SK-N-SH (cell line): ENCODE results near the gene ARHGEF25. TPM values are rescaled to one million over a fixed set of nuclear protein-coding genes. Genes with fewer than 3 reads are reported as not detected.

Experiments used
- CTCF ChIA-PET: fragments of 300-600, 350-600 bp; formaldehyde crosslinking; extraction: SDS; loops from one replicate; lab custom pipeline; 2021; lab: Yijun Ruan, JAX
- POLR2A ChIA-PET: fragments of 350-600 bp; sonication (Branson Sonifier 250); formaldehyde crosslinking; extraction: SDS; loops from one replicate; lab custom pipeline; 2020; ENCODE audit warnings: antibody characterized with exemption, inconsistent platforms; lab: Yijun Ruan, JAX
- DNase-seq: peaks from one replicate; pipeline ENCODE4 v3.0.0; 2012
- H2AFZ ChIP-seq: fragments of 200-600 bp; sonication (generic); 2 replicates; pipeline ENCODE4 v1.8.1; 2016; ENCODE audit warnings: antibody characterized with exemption, mild to moderate bottlenecking, low read depth
- H3F3A ChIP-seq: fragments of 200-600 bp; sonication (generic); replicated peaks from 2 replicates; pipeline ENCODE3; 2016; ENCODE audit warnings: antibody characterized with exemption, mild to moderate bottlenecking; ENCODE audit not compliant: insufficient read depth
- H3K27ac ChIP-seq, 2 experiments: fragments of 200-500 bp in 1 of 2; fragments of 200-600 bp in 1 of 2; sonication (Bioruptor generic) in 1 of 2; sonication (generic), shearing (Covaris generic) in 1 of 2; 2 replicates each; pipeline versions ENCODE4 v1.5.1 to v1.6.1; 2014 to 2016; ENCODE audit warnings: low read depth in 2 of 2, inconsistent platforms in 1 of 2, low read length in 1 of 2, mild to moderate bottlenecking in 1 of 2, mixed read lengths in 1 of 2
- H3K27me3 ChIP-seq: fragments of 200-600 bp; sonication (generic), shearing (Covaris generic); 2 replicates; pipeline ENCODE4 v1.6.1; 2016; ENCODE audit warnings: mixed run types; ENCODE audit not compliant: insufficient read depth
- H3K36me3 ChIP-seq, 2 experiments: fragments of 200-500 bp in 1 of 2; fragments of 200-600 bp in 1 of 2; sonication (Bioruptor generic) in 1 of 2; sonication (generic) in 1 of 2; replicated peaks in 1 of 2; 2 replicates each; pipeline versions ENCODE3 to v1.5.1; 2014 to 2016; ENCODE audit warnings: low read length in 1 of 2, mild to moderate bottlenecking in 1 of 2; ENCODE audit not compliant: insufficient read depth in 2 of 2, control insufficient read depth in 1 of 2
- H3K4me1 ChIP-seq, 2 experiments: fragments of 200-500 bp in 1 of 2; fragments of 200-600 bp in 1 of 2; sonication (Bioruptor generic) in 1 of 2; sonication (generic), shearing (Covaris generic) in 1 of 2; 2 replicates each; pipeline versions ENCODE4 v1.5.1 to v1.6.1; 2014 to 2016; ENCODE audit warnings: low read depth in 1 of 2, low read length in 1 of 2, mixed run types in 1 of 2; ENCODE audit not compliant: insufficient read depth in 2 of 2, control insufficient read depth in 1 of 2
- H3K4me2 ChIP-seq: fragments of 200-600 bp; sonication (generic), shearing (Covaris generic); 2 replicates; pipeline ENCODE4 v1.6.1; 2017; ENCODE audit warnings: mixed run types
- H3K4me3 ChIP-seq, 2 experiments: fragments of 200-500 bp in 1 of 2; fragments of 200-600 bp in 1 of 2; sonication (Bioruptor generic) in 1 of 2; sonication (generic), shearing (Covaris generic) in 1 of 2; 2 replicates each; pipeline versions ENCODE4 v1.5.1 to v1.8.1; 2014 to 2016; ENCODE audit warnings: low read depth in 2 of 2, inconsistent platforms in 1 of 2, low read length in 1 of 2, mild to moderate bottlenecking in 1 of 2, mixed read lengths in 1 of 2, moderate library complexity in 1 of 2
- H3K79me2 ChIP-seq: fragments of 200-600 bp; sonication (generic); 2 replicates; pipeline ENCODE4 v1.8.1; 2017; ENCODE audit warnings: mild to moderate bottlenecking; ENCODE audit not compliant: insufficient read depth
- H3K9ac ChIP-seq: fragments of 200-600 bp; sonication (generic); 2 replicates; pipeline ENCODE4 v1.6.1; 2017; ENCODE audit warnings: mixed run types
- H3K9me2 ChIP-seq: fragments of 200-600 bp; sonication (generic); 2 replicates; pipeline ENCODE4 v1.6.1; 2017; ENCODE audit warnings: mixed run types
- H3K9me3 ChIP-seq: fragments of 200-600 bp; sonication (generic); 2 replicates; pipeline ENCODE4 v1.6.1; 2017; ENCODE audit warnings: mixed run types, mild to moderate bottlenecking, moderate library complexity
- H4K20me1 ChIP-seq: fragments of 200-600 bp; sonication (generic); 2 replicates; pipeline ENCODE4 v1.6.1; 2017; ENCODE audit warnings: mild to moderate bottlenecking, mixed run types; ENCODE audit not compliant: insufficient read depth
- CHD2 ChIP-seq: fragments of 150-350 bp; IDR thresholded peaks from 2 replicates; pipeline ENCODE4 v1.6.1; 2018; ENCODE audit warnings: low read length; ENCODE audit not compliant: partially characterized antibody
- FOSL2 ChIP-seq: IDR thresholded peaks from 2 replicates; pipeline ENCODE4 v1.4.0; 2012; ENCODE audit warnings: low read depth, mild to moderate bottlenecking, moderate library complexity, borderline replicate concordance
- FOXJ3 ChIP-seq: sonication (generic); formaldehyde crosslinking; IDR thresholded peaks from 2 replicates; pipeline ENCODE4 v1.5.1; 2020; ENCODE audit warnings: mild to moderate bottlenecking, missing genetic modification reagents
- GABPA ChIP-seq: IDR thresholded peaks from 2 replicates; pipeline ENCODE4 v1.4.0; 2012; ENCODE audit warnings: low read depth, mild to moderate bottlenecking
- JUND ChIP-seq: IDR thresholded peaks from 2 replicates; pipeline ENCODE4 v1.4.0; 2012
- MEF2A ChIP-seq: IDR thresholded peaks from 2 replicates; pipeline ENCODE4 v1.4.0; 2012; ENCODE audit warnings: low read depth, borderline replicate concordance
- SIN3A ChIP-seq: IDR thresholded peaks from 2 replicates; pipeline ENCODE4 v1.6.1; 2012; ENCODE audit warnings: low read depth, mild to moderate bottlenecking, low read length, moderate library complexity, borderline replicate concordance
- SMC3 ChIP-seq: IDR thresholded peaks from 2 replicates; pipeline ENCODE4 v1.6.1; 2012; ENCODE audit warnings: low read depth, low read length, improper control_type of control experiment
- TAF1 ChIP-seq: IDR thresholded peaks from 2 replicates; pipeline ENCODE4 v1.6.1; 2012; ENCODE audit warnings: low read depth, mild to moderate bottlenecking, low read length, moderate library complexity, borderline replicate concordance
- TCF12 ChIP-seq: IDR thresholded peaks from 2 replicates; pipeline ENCODE4 v1.4.0; 2012
- TEAD4 ChIP-seq: IDR thresholded peaks from 2 replicates; pipeline ENCODE4 v1.4.0; 2012; ENCODE audit warnings: mild to moderate bottlenecking, borderline replicate concordance; ENCODE audit not compliant: insufficient read depth
- WGBS: methylation state at CpG from one replicate; pipeline ENCODE4 v1.1.6; 2017; ENCODE audit warnings: low lambda C conversion rate; 5-methylcytosine and 5-hydroxymethylcytosine counted together
- polyA plus RNA-seq, 3 experiments: library from polyadenylated mRNA; depleted of rRNA; stranded (reverse); fragments of >200 nt; gene quantifications; 2 replicates each; pipeline ENCODE4 v1.2.3, GENCODE V29; 2012
- TF ChIP-seq, protein P1 (sequence below): fragments of 200-600 bp; sonication (generic); IDR thresholded peaks from 2 replicates; pipeline ENCODE4 v1.6.1; 2017; ENCODE audit warnings: antibody characterized with exemption, mild to moderate bottlenecking, moderate library complexity
- TF ChIP-seq, protein P2 (sequence below): fragments of 150-350 bp; IDR thresholded peaks from 2 replicates; pipeline ENCODE4 v1.6.1; 2016; ENCODE audit warnings: mild to moderate bottlenecking, low read depth, low read length
- TF ChIP-seq, protein P3 (sequence below): IDR thresholded peaks from 2 replicates; pipeline ENCODE4; 2012
- TF ChIP-seq, protein P4 (sequence below): IDR thresholded peaks from 2 replicates; pipeline ENCODE4 v1.6.1; 2012; ENCODE audit warnings: mild to moderate bottlenecking, low read depth, low read length, moderate library complexity
- TF ChIP-seq, protein P5 (sequence below): IDR thresholded peaks from 2 replicates; pipeline ENCODE4 v1.4.0; 2012; ENCODE audit warnings: low read depth, borderline replicate concordance

The ARHGEF25 gene
- polyA plus RNA-seq, 1 of the 3 experiments (the other 2 are of a cell fraction), result 48.1 TPM

DNA sequence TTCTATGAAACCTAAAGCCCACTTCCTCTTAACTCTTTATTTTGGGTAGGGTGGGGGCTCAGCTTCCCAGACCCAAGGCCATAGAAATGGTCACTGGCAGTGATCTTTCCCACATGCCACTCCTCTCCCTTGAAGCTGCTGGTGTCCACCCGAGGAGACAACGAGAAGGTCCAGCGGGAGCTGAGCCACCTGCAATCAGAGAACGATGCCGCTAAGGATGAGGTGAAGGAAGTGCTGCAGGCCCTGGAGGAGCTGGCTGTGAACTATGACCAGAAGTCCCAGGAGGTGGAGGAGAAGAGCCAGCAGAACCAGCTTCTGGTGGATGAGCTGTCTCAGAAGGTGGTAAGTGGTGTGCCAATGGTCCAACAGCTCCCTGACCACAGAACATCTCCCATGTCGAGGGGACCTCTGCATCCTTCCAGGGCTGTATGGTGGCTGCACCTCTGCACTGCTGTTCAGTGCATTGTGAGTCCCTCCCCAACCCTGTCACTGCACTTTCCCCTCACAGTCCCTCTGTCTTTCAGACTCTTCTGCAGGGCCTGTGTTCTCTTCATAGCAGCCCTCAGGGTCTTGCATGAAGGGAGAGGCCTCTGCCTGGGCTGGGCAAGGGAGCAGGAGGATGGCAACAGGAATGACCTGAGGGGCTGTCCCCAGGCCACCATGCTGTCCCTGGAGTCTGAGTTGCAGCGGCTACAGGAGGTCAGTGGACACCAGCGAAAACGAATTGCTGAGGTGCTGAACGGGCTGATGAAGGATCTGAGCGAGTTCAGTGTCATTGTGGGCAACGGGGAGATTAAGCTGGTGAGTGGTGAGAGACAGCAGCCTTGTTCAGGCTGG is 39.1 kb upstream of the ARHGEF25 start:
- ChIA-PET POLR2A (interaction anchor here (0.6 kb wide), 1 partner anchor 55 kb away, joined by 3 read pairs; no protein-coding TSS in a partner anchor), CTCF (interaction anchor here (1.5 to 11.3 kb wide), 3 partner anchors 11 to 50 kb away, joined by 4 to 110 read pairs (median 6); no protein-coding TSS in a partner anchor)
- H3K79me2 ChIP-seq, result no peaks in the 10 kb centered on the region
- no peak for DNase-seq
- no peak overlapping the region for H3K27ac ChIP-seq
- no peaks in the 10 kb centered on the region for H3K27me3 ChIP-seq
- no peak overlapping the region for H3K4me3 ChIP-seq
- H2AFZ ChIP-seq, result no peak overlapping the region
- H3K4me2 ChIP-seq, result no peak overlapping the region
- H4K20me1 ChIP-seq, result no peaks in the 10 kb centered on the region
- TF ChIP-seq TAF1, result no peak
- no peak for TF ChIP-seq MEF2A
- TF ChIP-seq, protein P1, sequence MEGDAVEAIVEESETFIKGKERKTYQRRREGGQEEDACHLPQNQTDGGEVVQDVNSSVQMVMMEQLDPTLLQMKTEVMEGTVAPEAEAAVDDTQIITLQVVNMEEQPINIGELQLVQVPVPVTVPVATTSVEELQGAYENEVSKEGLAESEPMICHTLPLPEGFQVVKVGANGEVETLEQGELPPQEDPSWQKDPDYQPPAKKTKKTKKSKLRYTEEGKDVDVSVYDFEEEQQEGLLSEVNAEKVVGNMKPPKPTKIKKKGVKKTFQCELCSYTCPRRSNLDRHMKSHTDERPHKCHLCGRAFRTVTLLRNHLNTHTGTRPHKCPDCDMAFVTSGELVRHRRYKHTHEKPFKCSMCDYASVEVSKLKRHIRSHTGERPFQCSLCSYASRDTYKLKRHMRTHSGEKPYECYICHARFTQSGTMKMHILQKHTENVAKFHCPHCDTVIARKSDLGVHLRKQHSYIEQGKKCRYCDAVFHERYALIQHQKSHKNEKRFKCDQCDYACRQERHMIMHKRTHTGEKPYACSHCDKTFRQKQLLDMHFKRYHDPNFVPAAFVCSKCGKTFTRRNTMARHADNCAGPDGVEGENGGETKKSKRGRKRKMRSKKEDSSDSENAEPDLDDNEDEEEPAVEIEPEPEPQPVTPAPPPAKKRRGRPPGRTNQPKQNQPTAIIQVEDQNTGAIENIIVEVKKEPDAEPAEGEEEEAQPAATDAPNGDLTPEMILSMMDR, result no peak
- no peak for TF ChIP-seq TCF12
- TF ChIP-seq GABPA, result no peak
- no peak for TF ChIP-seq JUND
- TF ChIP-seq CHD2, result no peak
- no peak for TF ChIP-seq SIN3A
- TF ChIP-seq, protein P2, sequence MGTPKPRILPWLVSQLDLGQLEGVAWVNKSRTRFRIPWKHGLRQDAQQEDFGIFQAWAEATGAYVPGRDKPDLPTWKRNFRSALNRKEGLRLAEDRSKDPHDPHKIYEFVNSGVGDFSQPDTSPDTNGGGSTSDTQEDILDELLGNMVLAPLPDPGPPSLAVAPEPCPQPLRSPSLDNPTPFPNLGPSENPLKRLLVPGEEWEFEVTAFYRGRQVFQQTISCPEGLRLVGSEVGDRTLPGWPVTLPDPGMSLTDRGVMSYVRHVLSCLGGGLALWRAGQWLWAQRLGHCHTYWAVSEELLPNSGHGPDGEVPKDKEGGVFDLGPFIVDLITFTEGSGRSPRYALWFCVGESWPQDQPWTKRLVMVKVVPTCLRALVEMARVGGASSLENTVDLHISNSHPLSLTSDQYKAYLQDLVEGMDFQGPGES, result no peak
- TF ChIP-seq, protein P3, sequence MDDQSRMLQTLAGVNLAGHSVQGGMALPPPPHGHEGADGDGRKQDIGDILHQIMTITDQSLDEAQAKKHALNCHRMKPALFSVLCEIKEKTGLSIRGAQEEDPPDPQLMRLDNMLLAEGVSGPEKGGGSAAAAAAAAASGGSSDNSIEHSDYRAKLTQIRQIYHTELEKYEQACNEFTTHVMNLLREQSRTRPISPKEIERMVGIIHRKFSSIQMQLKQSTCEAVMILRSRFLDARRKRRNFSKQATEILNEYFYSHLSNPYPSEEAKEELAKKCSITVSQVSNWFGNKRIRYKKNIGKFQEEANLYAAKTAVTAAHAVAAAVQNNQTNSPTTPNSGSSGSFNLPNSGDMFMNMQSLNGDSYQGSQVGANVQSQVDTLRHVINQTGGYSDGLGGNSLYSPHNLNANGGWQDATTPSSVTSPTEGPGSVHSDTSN, result no peak
- TF ChIP-seq, protein P4, sequence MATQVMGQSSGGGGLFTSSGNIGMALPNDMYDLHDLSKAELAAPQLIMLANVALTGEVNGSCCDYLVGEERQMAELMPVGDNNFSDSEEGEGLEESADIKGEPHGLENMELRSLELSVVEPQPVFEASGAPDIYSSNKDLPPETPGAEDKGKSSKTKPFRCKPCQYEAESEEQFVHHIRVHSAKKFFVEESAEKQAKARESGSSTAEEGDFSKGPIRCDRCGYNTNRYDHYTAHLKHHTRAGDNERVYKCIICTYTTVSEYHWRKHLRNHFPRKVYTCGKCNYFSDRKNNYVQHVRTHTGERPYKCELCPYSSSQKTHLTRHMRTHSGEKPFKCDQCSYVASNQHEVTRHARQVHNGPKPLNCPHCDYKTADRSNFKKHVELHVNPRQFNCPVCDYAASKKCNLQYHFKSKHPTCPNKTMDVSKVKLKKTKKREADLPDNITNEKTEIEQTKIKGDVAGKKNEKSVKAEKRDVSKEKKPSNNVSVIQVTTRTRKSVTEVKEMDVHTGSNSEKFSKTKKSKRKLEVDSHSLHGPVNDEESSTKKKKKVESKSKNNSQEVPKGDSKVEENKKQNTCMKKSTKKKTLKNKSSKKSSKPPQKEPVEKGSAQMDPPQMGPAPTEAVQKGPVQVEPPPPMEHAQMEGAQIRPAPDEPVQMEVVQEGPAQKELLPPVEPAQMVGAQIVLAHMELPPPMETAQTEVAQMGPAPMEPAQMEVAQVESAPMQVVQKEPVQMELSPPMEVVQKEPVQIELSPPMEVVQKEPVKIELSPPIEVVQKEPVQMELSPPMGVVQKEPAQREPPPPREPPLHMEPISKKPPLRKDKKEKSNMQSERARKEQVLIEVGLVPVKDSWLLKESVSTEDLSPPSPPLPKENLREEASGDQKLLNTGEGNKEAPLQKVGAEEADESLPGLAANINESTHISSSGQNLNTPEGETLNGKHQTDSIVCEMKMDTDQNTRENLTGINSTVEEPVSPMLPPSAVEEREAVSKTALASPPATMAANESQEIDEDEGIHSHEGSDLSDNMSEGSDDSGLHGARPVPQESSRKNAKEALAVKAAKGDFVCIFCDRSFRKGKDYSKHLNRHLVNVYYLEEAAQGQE, result no peak
- TF ChIP-seq TEAD4, result no peak
- TF ChIP-seq SMC3, result no peak
- TF ChIP-seq, protein P5, sequence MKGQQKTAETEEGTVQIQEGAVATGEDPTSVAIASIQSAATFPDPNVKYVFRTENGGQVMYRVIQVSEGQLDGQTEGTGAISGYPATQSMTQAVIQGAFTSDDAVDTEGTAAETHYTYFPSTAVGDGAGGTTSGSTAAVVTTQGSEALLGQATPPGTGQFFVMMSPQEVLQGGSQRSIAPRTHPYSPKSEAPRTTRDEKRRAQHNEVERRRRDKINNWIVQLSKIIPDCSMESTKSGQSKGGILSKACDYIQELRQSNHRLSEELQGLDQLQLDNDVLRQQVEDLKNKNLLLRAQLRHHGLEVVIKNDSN, result no peak
- TF ChIP-seq FOSL2, result no peak
- TF ChIP-seq FOXJ3 (CRISPR knock-in tag), result no peak
- H3F3A ChIP-seq, result no peaks in the 10 kb centered on the region
- peaks cover 27 to 45% of the 10 kb centered on the region in 2 experiments for H3K36me3 ChIP-seq
- no peaks in the 10 kb centered on the region for H3K9me2 ChIP-seq
- no peak overlapping the region for H3K9ac ChIP-seq
- no peaks in the 10 kb centered on the region for H3K9me3 ChIP-seq
- H3K4me1 ChIP-seq, result no peaks in the 10 kb centered on the region
- WGBS, result 92% methylated on average over 11 of the region's 12 CpGs
